Activated CD4-positive, alpha-beta T cell treated with anti-CD3 and anti-CD28 coated beads, Interleukin-2, amount 10 ng/mL, durations not matched to agents 24 days and 14 days (primary cell): ENCODE results near the gene PBX3. TPM values are rescaled to one million over a fixed set of nuclear protein-coding genes. Genes with fewer than 3 reads are reported as not detected.
A peak's percentile ranks its signal among the peaks of the same experiment; 100 is the strongest.

Source experiments
- DNase-seq: peaks from one replicate; pipeline ENCODE4 v3.0.0; 2022
- H3K27ac Mint-ChIP-seq: one replicate; pipeline ENCODE4 v1.8.0; 2022; ENCODE audit warnings: mild to moderate bottlenecking, mixed read lengths
- H3K27me3 Mint-ChIP-seq: one replicate; pipeline ENCODE4 v1.8.0; 2022; ENCODE audit warnings: mixed read lengths
- H3K36me3 Mint-ChIP-seq: one replicate; pipeline ENCODE4 v1.8.0; 2022; ENCODE audit warnings: low read depth, mild to moderate bottlenecking, mixed read lengths
- H3K4me1 Mint-ChIP-seq: one replicate; pipeline ENCODE4 v1.8.0; 2021; ENCODE audit warnings: mixed read lengths
- H3K4me3 Mint-ChIP-seq: one replicate; pipeline ENCODE4 v1.8.0; 2022; ENCODE audit warnings: mild to moderate bottlenecking, moderate library complexity, mixed read lengths
- H3K9me3 Mint-ChIP-seq: one replicate; pipeline ENCODE4 v1.8.0; 2021; ENCODE audit warnings: mixed read lengths
- intact Hi-C: fragments of 100-400 bp; cut with micrococcal nuclease; formaldehyde crosslinking; loops from one replicate; pipeline ENCODE4 v1.15.1; 2023
- total RNA-seq: library from RNA; stranded (reverse); gene quantifications from 2 replicates; pipeline ENCODE4 v1.2.3, GENCODE V29; 2022

Gene PBX3
- total RNA-seq, 1 donor from 2014 or later: 27.7 TPM

GRCh38 chr9:125887172-125887571 is 140.0 kb downstream of the PBX3 start:
- DNase-seq: no peak
- intact Hi-C loops: no loop called here
- H3K4me1 Mint-ChIP-seq: peaks cover 5% of the 10 kb centered on the region
- H3K27me3 Mint-ChIP-seq: peaks cover 49% of the 10 kb centered on the region
- H3K4me3 Mint-ChIP-seq: no peak overlapping the region
- no peaks in the 10 kb centered on the region for H3K36me3 Mint-ChIP-seq
- no peaks in the 10 kb centered on the region for H3K9me3 Mint-ChIP-seq
- H3K27ac Mint-ChIP-seq: no peak overlapping the region

- Mint-ChIP-seq H3K4me1 (peaks cover 5% of the 10 kb centered on the region), H3K9me3 (no peaks in the 10 kb centered on the region), H3K27me3 (peaks cover 51% of the 10 kb centered on the region), H3K4me3 (no peak overlapping the region), H3K36me3 (no peaks in the 10 kb centered on the region), H3K27ac (no peak overlapping the region)
- no peak for DNase-seq
- intact Hi-C loops: no loop called here
Measured at GRCh38 chr9:125888211-125888610, 141.0 kb downstream of the PBX3 start.

- Mint-ChIP-seq H3K27me3 (peaks cover 49% of the 10 kb centered on the region), H3K36me3 (no peaks in the 10 kb centered on the region), H3K27ac (no peak overlapping the region), H3K4me3 (peak overlapping the region; percentile 70), H3K4me1 (peaks cover 5% of the 10 kb centered on the region), H3K9me3 (no peaks in the 10 kb centered on the region)
- intact Hi-C loops: no loop called here
- DNase-seq: no peak
Measured at GRCh38 chr9:125889112-125889475, 141.9 kb downstream of the PBX3 start.

GRCh38 chr9:125889476-125890419 is 142.6 kb downstream of the PBX3 start:
- no peaks in the 10 kb centered on the region for H3K36me3 Mint-ChIP-seq
- DNase-seq: peak; percentile 71
- peak overlapping the region; percentile 70 for H3K4me3 Mint-ChIP-seq
- H3K27me3 Mint-ChIP-seq: peaks cover 50% of the 10 kb centered on the region
- intact Hi-C loops: no loop called here
- H3K27ac Mint-ChIP-seq: no peak overlapping the region
- no peaks in the 10 kb centered on the region for H3K9me3 Mint-ChIP-seq
- H3K4me1 Mint-ChIP-seq: peaks cover 5% of the 10 kb centered on the region

GRCh38 chr9:125890826-125891225 is 143.7 kb downstream of the PBX3 start:
- no peak overlapping the region for H3K27ac Mint-ChIP-seq

GRCh38 chr9:125893277-125893676 is 146.1 kb downstream of the PBX3 start:
- Mint-ChIP-seq H3K27ac (no peak overlapping the region), H3K4me3 (no peak overlapping the region), H3K27me3 (peaks cover 39% of the 10 kb centered on the region), H3K9me3 (no peaks in the 10 kb centered on the region), H3K36me3 (no peaks in the 10 kb centered on the region), H3K4me1 (peaks cover 5% of the 10 kb centered on the region)
- no peak for DNase-seq
- intact Hi-C loops: no loop called here

More at GRCh38 chr9:125890826-125891225, 143.7 kb downstream of the PBX3 start:
- intact Hi-C loops: no loop called here
- no peak for DNase-seq
- Mint-ChIP-seq H3K4me3 (no peak overlapping the region), H3K36me3 (no peaks in the 10 kb centered on the region), H3K9me3 (no peaks in the 10 kb centered on the region), H3K4me1 (peaks cover 5% of the 10 kb centered on the region), H3K27me3 (peaks cover 47% of the 10 kb centered on the region)

- intact Hi-C loops: no loop called here
- no peak for DNase-seq
- H3K9me3 Mint-ChIP-seq: no peaks in the 10 kb centered on the region
- no peak overlapping the region for H3K4me3 Mint-ChIP-seq
- H3K36me3 Mint-ChIP-seq: no peaks in the 10 kb centered on the region
- no peak overlapping the region for H3K27ac Mint-ChIP-seq
- peaks cover 27% of the 10 kb centered on the region for H3K27me3 Mint-ChIP-seq
- no peaks in the 10 kb centered on the region for H3K4me1 Mint-ChIP-seq
Measured at GRCh38 chr9:125894566-125894965, 147.4 kb downstream of the PBX3 start.

GRCh38 chr9:125896404-125896803 is 149.2 kb downstream of the PBX3 start:
- H3K4me3 Mint-ChIP-seq: no peak overlapping the region
- H3K27ac Mint-ChIP-seq: no peak overlapping the region
- H3K9me3 Mint-ChIP-seq: no peaks in the 10 kb centered on the region
- H3K27me3 Mint-ChIP-seq: peaks cover 16% of the 10 kb centered on the region
- H3K36me3 Mint-ChIP-seq: no peaks in the 10 kb centered on the region
- H3K4me1 Mint-ChIP-seq: no peaks in the 10 kb centered on the region
- DNase-seq: no peak
- intact Hi-C loops: no loop called here

- Mint-ChIP-seq H3K27ac (no peak overlapping the region), H3K4me3 (no peak overlapping the region), H3K9me3 (no peaks in the 10 kb centered on the region), H3K27me3 (peaks cover 16% of the 10 kb centered on the region), H3K36me3 (no peaks in the 10 kb centered on the region), H3K4me1 (no peaks in the 10 kb centered on the region)
- intact Hi-C loops: no loop called here
- DNase-seq: no peak
Measured at GRCh38 chr9:125896964-125897363, 149.8 kb downstream of the PBX3 start.

GRCh38 chr9:125897481-125897880 is 150.3 kb downstream of the PBX3 start:
- Mint-ChIP-seq H3K4me1 (no peaks in the 10 kb centered on the region), H3K27me3 (peaks cover 15% of the 10 kb centered on the region), H3K36me3 (no peaks in the 10 kb centered on the region), H3K9me3 (no peaks in the 10 kb centered on the region), H3K4me3 (no peak overlapping the region), H3K27ac (no peak overlapping the region)
- intact Hi-C loops: no loop called here
- no peak for DNase-seq

- H3K4me1 Mint-ChIP-seq: no peaks in the 10 kb centered on the region
- DNase-seq: no peak
- H3K4me3 Mint-ChIP-seq: no peak overlapping the region
- no peaks in the 10 kb centered on the region for H3K9me3 Mint-ChIP-seq
- H3K27me3 Mint-ChIP-seq: peaks cover 16% of the 10 kb centered on the region
- no peak overlapping the region for H3K27ac Mint-ChIP-seq
- no peaks in the 10 kb centered on the region for H3K36me3 Mint-ChIP-seq
- intact Hi-C loops: no loop called here
Measured at GRCh38 chr9:125902214-125902613, 155.0 kb downstream of the PBX3 start.

- Mint-ChIP-seq H3K27me3 (peaks cover 19% of the 10 kb centered on the region), H3K4me3 (no peak overlapping the region), H3K9me3 (no peaks in the 10 kb centered on the region), H3K36me3 (no peaks in the 10 kb centered on the region), H3K4me1 (no peaks in the 10 kb centered on the region), H3K27ac (no peak overlapping the region)
- intact Hi-C loops: no loop called here
- no peak for DNase-seq
Measured at GRCh38 chr9:125902831-125903512, 155.8 kb downstream of the PBX3 start.

- Mint-ChIP-seq H3K27me3 (peaks cover 24% of the 10 kb centered on the region), H3K36me3 (no peaks in the 10 kb centered on the region), H3K4me1 (no peaks in the 10 kb centered on the region), H3K4me3 (no peak overlapping the region), H3K27ac (no peak overlapping the region), H3K9me3 (no peaks in the 10 kb centered on the region)
- intact Hi-C loops: no loop called here
- DNase-seq: no peak
Measured at GRCh38 chr9:125904155-125904851, 157.1 kb downstream of the PBX3 start.

GRCh38 chr9:125906144-125906543 is 159.0 kb downstream of the PBX3 start:
- Mint-ChIP-seq H3K4me3 (no peak overlapping the region), H3K4me1 (no peaks in the 10 kb centered on the region), H3K36me3 (no peaks in the 10 kb centered on the region), H3K27me3 (peaks cover 24% of the 10 kb centered on the region), H3K27ac (no peak overlapping the region), H3K9me3 (no peaks in the 10 kb centered on the region)
- no peak for DNase-seq
- intact Hi-C loops: no loop called here
